ENCODE results near the gene MYO10.

- TF ChIP-seq ZNF239 (tag by site-specific recombination; IDR thresholded peaks at IDR 0.05): no peak
- TF ChIP-seq CTCF (tag by site-specific recombination; IDR thresholded peaks at IDR 0.05): no peak
- TF ChIP-seq ZNF341 (tag by site-specific recombination; IDR thresholded peaks at IDR 0.05; ENCODE audit: low read depth): no peak
- no peak for TF ChIP-seq ZNF16 (tag by site-specific recombination; IDR thresholded peaks at IDR 0.05; ENCODE audit: low read depth)
- TF ChIP-seq ZBTB8A (tag by site-specific recombination; IDR thresholded peaks at IDR 0.05): no peak
- no peak for TF ChIP-seq ZBTB49 (tag by site-specific recombination; IDR thresholded peaks at IDR 0.05; ENCODE audit: low read depth)
- TF ChIP-seq ZNF488 (tag by site-specific recombination; IDR thresholded peaks at IDR 0.05): no peak
- TF ChIP-seq ZBTB17 (tag by site-specific recombination; IDR thresholded peaks at IDR 0.05): peak; percentile 57
- TF ChIP-seq ZNF157 (tag by site-specific recombination; IDR thresholded peaks at IDR 0.05): no peak
- TF ChIP-seq MYNN (tag by site-specific recombination; IDR thresholded peaks at IDR 0.05; ENCODE audit: borderline replicate concordance): no peak
- peak; percentile 38; the same call in 1 of the 2 replicates for TF ChIP-seq ZNF24 (tag by site-specific recombination; IDR thresholded peaks at IDR 0.05)
- TF ChIP-seq ZNF184 (tag by site-specific recombination; IDR thresholded peaks at IDR 0.05): no peak
- TF ChIP-seq YY2 (tag by site-specific recombination; IDR thresholded peaks at IDR 0.05): no peak
Observed at GRCh38 chr5:16897284-16897704, 38.8 kb downstream of the MYO10 start.
